ENCODE data around the gene LNX1. TPM values are rescaled to one million over a fixed set of nuclear protein-coding genes. Genes with fewer than 3 reads are reported as not detected.

LNX1 gene
- total RNA-seq, 2 experiments from 2014 or later = not detected

DNA sequence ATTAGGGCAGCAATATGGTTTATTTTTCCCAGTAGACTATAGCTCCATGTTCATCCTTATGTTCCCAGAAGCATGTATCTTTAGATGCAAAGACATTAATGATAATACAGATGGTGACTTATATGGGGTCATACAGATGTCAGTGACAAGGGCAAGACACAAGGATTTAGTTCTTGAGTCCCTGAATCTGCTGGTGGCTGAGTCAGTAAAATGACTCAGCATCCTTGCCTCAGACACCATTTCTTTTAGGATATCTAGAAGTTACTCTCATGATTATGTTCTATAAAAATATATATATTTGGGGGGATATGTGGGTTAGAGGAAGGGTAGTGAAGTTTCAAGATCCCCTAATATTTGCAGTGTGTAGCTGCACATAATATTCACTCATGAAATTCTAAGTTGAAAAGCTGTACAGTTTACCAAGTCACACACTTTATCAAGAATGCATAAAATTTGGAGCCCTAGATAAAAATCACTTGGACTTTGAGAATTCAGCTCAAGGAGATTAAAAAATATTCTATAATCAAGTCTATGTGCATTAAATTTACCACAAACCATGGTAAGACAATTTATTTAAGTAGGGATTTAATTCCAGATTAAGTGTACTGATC lies 101.9 kb downstream of the LNX1 start:
- no peak overlapping the region for H3K27ac ChIP-seq (ENCODE audit: low read depth, low read length, poor library complexity, severe bottlenecking)
- intact Hi-C loops (cut with micrococcal nuclease; ENCODE audit: unreplicated experiment) = no loop called here
- no peaks in the 10 kb centered on the region for H3K79me2 ChIP-seq (ENCODE audit: insufficient read depth, low read depth, low read length)
- no peaks in the 10 kb centered on the region for H4K20me1 ChIP-seq (ENCODE audit: insufficient read depth, low read length)
- no TSS peak for BruUV-seq (replicated peaks)
- H3K9me2 ChIP-seq (ENCODE audit: insufficient read depth, low read length) = no peaks in the 10 kb centered on the region
- no peak for DNase-seq (ENCODE audit: low spot score)
- no peaks in the 10 kb centered on the region for H3K4me1 ChIP-seq (ENCODE audit: insufficient read depth, low read length, poor library complexity, severe bottlenecking)
- H3K4me2 ChIP-seq (ENCODE audit: low read length) = no peak overlapping the region
- no peaks in the 10 kb centered on the region for H3K36me3 ChIP-seq (ENCODE audit: insufficient read depth, low read length)
- CTCF ChIA-PET (ENCODE audit: unreplicated experiment) = no interaction called here
- H3K4me3 ChIP-seq (ENCODE audit: low read depth, low read length, poor library complexity, severe bottlenecking) = no peak overlapping the region
- no peak for TF ChIP-seq EZH2phosphoT487 (IDR thresholded peaks at IDR 0.05; ENCODE audit: borderline replicate concordance, low read depth, low read length)
- TF ChIP-seq, protein P1, sequence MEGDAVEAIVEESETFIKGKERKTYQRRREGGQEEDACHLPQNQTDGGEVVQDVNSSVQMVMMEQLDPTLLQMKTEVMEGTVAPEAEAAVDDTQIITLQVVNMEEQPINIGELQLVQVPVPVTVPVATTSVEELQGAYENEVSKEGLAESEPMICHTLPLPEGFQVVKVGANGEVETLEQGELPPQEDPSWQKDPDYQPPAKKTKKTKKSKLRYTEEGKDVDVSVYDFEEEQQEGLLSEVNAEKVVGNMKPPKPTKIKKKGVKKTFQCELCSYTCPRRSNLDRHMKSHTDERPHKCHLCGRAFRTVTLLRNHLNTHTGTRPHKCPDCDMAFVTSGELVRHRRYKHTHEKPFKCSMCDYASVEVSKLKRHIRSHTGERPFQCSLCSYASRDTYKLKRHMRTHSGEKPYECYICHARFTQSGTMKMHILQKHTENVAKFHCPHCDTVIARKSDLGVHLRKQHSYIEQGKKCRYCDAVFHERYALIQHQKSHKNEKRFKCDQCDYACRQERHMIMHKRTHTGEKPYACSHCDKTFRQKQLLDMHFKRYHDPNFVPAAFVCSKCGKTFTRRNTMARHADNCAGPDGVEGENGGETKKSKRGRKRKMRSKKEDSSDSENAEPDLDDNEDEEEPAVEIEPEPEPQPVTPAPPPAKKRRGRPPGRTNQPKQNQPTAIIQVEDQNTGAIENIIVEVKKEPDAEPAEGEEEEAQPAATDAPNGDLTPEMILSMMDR (conservative IDR thresholded peaks at IDR 0.05; ENCODE audit: low read length) = no peak
- no peaks in the 10 kb centered on the region for H3K9me3 ChIP-seq (ENCODE audit: low read length)
- POLR2A ChIA-PET = interaction anchor here (0.6 to 2.2 kb wide), 2 partner anchors 9 to 12 kb away, joined by 4 to 5 read pairs; no protein-coding TSS in a partner anchor
- no peak overlapping the region for H2AFZ ChIP-seq (ENCODE audit: low read length)

DNA sequence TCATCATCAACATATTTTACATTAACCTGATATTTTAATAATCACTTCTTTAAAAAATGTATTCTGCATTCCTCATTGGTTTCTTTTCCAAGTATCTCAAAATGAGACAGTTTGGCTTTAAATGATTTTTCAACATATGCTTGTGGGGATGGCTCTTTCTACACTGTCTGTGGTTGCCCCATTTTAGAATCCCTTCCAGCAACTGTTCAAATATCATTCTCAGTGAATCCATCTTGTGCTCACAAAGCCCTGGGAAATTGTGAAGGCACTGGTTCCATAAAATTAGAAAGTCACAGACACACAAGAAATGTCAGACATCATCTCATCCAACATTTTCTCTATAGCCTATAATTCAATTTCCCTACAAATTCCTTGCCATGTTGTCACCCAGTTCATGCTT lies 103.5 kb downstream of the LNX1 start:
- Histone ChIP-seq H3K4me1 (ENCODE audit: insufficient read depth, low read length, poor library complexity, severe bottlenecking) (no peaks in the 10 kb centered on the region), H3K9me2 (ENCODE audit: insufficient read depth, low read length) (no peaks in the 10 kb centered on the region), H3K9me3 (ENCODE audit: low read length) (no peaks in the 10 kb centered on the region), H3K4me2 (ENCODE audit: low read length) (no peak overlapping the region), H4K20me1 (ENCODE audit: insufficient read depth, low read length) (no peaks in the 10 kb centered on the region), H2AFZ (ENCODE audit: low read length) (no peak overlapping the region), H3K4me3 (ENCODE audit: low read depth, low read length, poor library complexity, severe bottlenecking) (no peak overlapping the region), H3K27ac (ENCODE audit: low read depth, low read length, poor library complexity, severe bottlenecking) (no peak overlapping the region), H3K79me2 (ENCODE audit: insufficient read depth, low read depth, low read length) (no peaks in the 10 kb centered on the region), H3K36me3 (ENCODE audit: insufficient read depth, low read length) (no peaks in the 10 kb centered on the region)
- no peak for DNase-seq (ENCODE audit: low spot score)
- TF ChIP-seq, protein P1 (conservative IDR thresholded peaks at IDR 0.05; ENCODE audit: low read length) = no peak
- TF ChIP-seq EZH2phosphoT487 (IDR thresholded peaks at IDR 0.05; ENCODE audit: borderline replicate concordance, low read depth, low read length) = no peak
- intact Hi-C loops (cut with micrococcal nuclease; ENCODE audit: unreplicated experiment) = no loop called here
- ChIA-PET POLR2A (no interaction called here), CTCF (ENCODE audit: unreplicated experiment) (no interaction called here)
- no TSS peak for BruUV-seq (replicated peaks)

DNA sequence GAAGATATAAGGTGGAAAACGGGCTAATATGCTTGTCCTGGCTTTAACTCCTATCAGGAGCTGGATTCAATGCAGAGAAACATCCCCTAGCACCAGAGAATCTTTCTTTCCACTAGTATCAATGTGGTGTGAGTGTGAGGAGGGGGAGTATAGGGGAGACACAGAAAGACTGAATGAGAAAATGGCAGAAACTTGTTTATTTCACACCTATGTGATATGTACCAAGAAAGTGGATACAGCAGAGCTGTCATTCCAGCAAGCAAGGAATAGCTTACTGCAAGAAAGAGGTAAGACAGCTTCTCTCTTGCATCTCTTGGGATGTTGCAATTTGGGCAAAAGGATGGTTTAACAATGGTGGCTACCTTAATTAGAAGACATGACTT lies 105.6 kb downstream of the LNX1 start:
- Histone ChIP-seq H3K9me2 (ENCODE audit: insufficient read depth, low read length) (no peaks in the 10 kb centered on the region), H4K20me1 (ENCODE audit: insufficient read depth, low read length) (no peaks in the 10 kb centered on the region), H3K79me2 (ENCODE audit: insufficient read depth, low read depth, low read length) (no peaks in the 10 kb centered on the region), H3K27ac (ENCODE audit: low read depth, low read length, poor library complexity, severe bottlenecking) (no peak overlapping the region), H3K4me3 (ENCODE audit: low read depth, low read length, poor library complexity, severe bottlenecking) (no peak overlapping the region), H3K4me1 (ENCODE audit: insufficient read depth, low read length, poor library complexity, severe bottlenecking) (no peaks in the 10 kb centered on the region), H3K4me2 (ENCODE audit: low read length) (no peak overlapping the region), H3K9me3 (ENCODE audit: low read length) (no peaks in the 10 kb centered on the region), H3K36me3 (ENCODE audit: insufficient read depth, low read length) (no peaks in the 10 kb centered on the region), H2AFZ (ENCODE audit: low read length) (no peak overlapping the region)
- ChIA-PET POLR2A (no interaction called here), CTCF (ENCODE audit: unreplicated experiment) (no interaction called here)
- TF ChIP-seq, protein P1 (conservative IDR thresholded peaks at IDR 0.05; ENCODE audit: low read length) = no peak
- no peak for TF ChIP-seq EZH2phosphoT487 (IDR thresholded peaks at IDR 0.05; ENCODE audit: borderline replicate concordance, low read depth, low read length)
- no peak for DNase-seq (ENCODE audit: low spot score)
- intact Hi-C loops (cut with micrococcal nuclease; ENCODE audit: unreplicated experiment) = no loop called here
- BruUV-seq (replicated peaks) = no TSS peak

All from OCI-LY7 (cell line).